CD8-positive, alpha-beta memory T cell (primary cell): ENCODE results near the gene HOXA7. TPM values are rescaled to one million over a fixed set of nuclear protein-coding genes. Genes with fewer than 3 reads are reported as not detected.

Experiments used
- CTCF ChIA-PET: fragments of 350-600 bp; sonication (Branson Sonifier 250); formaldehyde crosslinking; loops from one replicate; lab custom pipeline; 2021; ENCODE audit warnings: antibody characterized with exemption; lab: Charles Lee
- POLR2A ChIA-PET: fragments of 350-600 bp; sonication (Branson Sonifier 250); formaldehyde crosslinking; loops from one replicate; lab custom pipeline; 2021; ENCODE audit warnings: antibody characterized with exemption; lab: Charles Lee
- DNase-seq, 5 donors: peaks; one replicate each; pipeline versions ENCODE4 v3.0.0 to v3.0.0-alpha.2; 2020 to 2022; ENCODE audit warnings: mixed read lengths in 1 of 5
- H3K27ac ChIP-seq: one replicate; pipeline ENCODE4 v1.7.0; 2013; ENCODE audit warnings: low read depth, mild to moderate bottlenecking, low read length, moderate library complexity
- H3K27me3 ChIP-seq: 2 replicates; pipeline ENCODE4 v1.7.0; 2013; ENCODE audit warnings: low read length, mild to moderate bottlenecking; ENCODE audit not compliant: insufficient read depth, poor library complexity, severe bottlenecking
- H3K36me3 ChIP-seq: 2 replicates; pipeline ENCODE4 v1.7.0; 2013; ENCODE audit warnings: mild to moderate bottlenecking, low read length, moderate library complexity; ENCODE audit not compliant: insufficient read depth
- H3K4me1 ChIP-seq: 2 replicates; pipeline ENCODE4 v1.7.0; 2013; ENCODE audit warnings: mild to moderate bottlenecking, low read length, moderate library complexity; ENCODE audit not compliant: insufficient read depth
- H3K4me3 ChIP-seq: 2 replicates; pipeline ENCODE4 v1.7.0; 2013; ENCODE audit warnings: mild to moderate bottlenecking, low read length
- H3K9me3 ChIP-seq: 2 replicates; pipeline ENCODE4 v1.7.0; 2013; ENCODE audit warnings: mild to moderate bottlenecking, low read length
- H3K27ac Mint-ChIP-seq, 8 donors: one replicate each; pipeline ENCODE4 v1.8.0; 2020 to 2021; ENCODE audit warnings: mixed read lengths in 8 of 8, mild to moderate bottlenecking in 6 of 8, inconsistent platforms in 3 of 8, moderate library complexity in 3 of 8
- H3K27me3 Mint-ChIP-seq, 2 donors: one replicate each; pipeline ENCODE4 v1.8.0; 2020 to 2021; ENCODE audit warnings: mixed read lengths in 2 of 2, mild to moderate bottlenecking in 1 of 2, moderate library complexity in 1 of 2
- H3K36me3 Mint-ChIP-seq, 3 donors: one replicate each; pipeline ENCODE4 v1.8.0; 2020 to 2021; ENCODE audit warnings: mixed read lengths in 3 of 3, inconsistent platforms in 1 of 3, mild to moderate bottlenecking in 1 of 3
- H3K4me1 Mint-ChIP-seq, 3 donors: one replicate each; pipeline ENCODE4 v1.8.0; 2020 to 2021; ENCODE audit warnings: mixed read lengths in 3 of 3, inconsistent platforms in 1 of 3, mild to moderate bottlenecking in 1 of 3
- H3K4me3 Mint-ChIP-seq, 7 donors: one replicate each; pipeline ENCODE4 v1.8.0; 2020 to 2021; ENCODE audit warnings: mixed read lengths in 7 of 7, mild to moderate bottlenecking in 6 of 7, moderate library complexity in 4 of 7, inconsistent platforms in 2 of 7
- H3K9me3 Mint-ChIP-seq, 5 donors: one replicate each; pipeline ENCODE4 v1.8.0; 2020 to 2022; ENCODE audit warnings: mixed read lengths in 5 of 5, mild to moderate bottlenecking in 3 of 5, moderate library complexity in 2 of 5, inconsistent platforms in 1 of 5
- polyA plus RNA-seq: library from polyadenylated mRNA; unstranded; fragments of 300-500 nt; fragmentation: Illumina TruSeq; gene quantifications from one replicate; pipeline ENCODE4 v1.2.3, GENCODE V29; 2021
- total RNA-seq, 2 experiments: library from RNA; stranded (reverse); gene quantifications; one replicate each; pipeline ENCODE4 v1.2.3, GENCODE V29; 2021

HOXA7 gene
- total and polyA plus RNA-seq, 3 experiments from 2014 or later = not detected

- POLR2A ChIA-PET = no interaction called here
- Histone ChIP-seq H3K9me3 (no peaks in the 10 kb centered on the region), H3K4me3 (no peak overlapping the region), H3K27me3 (peaks cover 88% of the 10 kb centered on the region), H3K4me1 (peaks cover 37% of the 10 kb centered on the region), H3K36me3 (no peaks in the 10 kb centered on the region), H3K27ac (no peak overlapping the region)
- peak overlapping the region; percentile 47 to 83 (median 55) for H3K4me3 Mint-ChIP-seq
- peaks cover 91 to 96% of the 10 kb centered on the region in 2 donors for H3K27me3 Mint-ChIP-seq
- no peaks in the 10 kb centered on the region for H3K9me3 Mint-ChIP-seq
- peaks cover 29 to 49% (median 36%) of the 10 kb centered on the region in 3 donors for H3K4me1 Mint-ChIP-seq
- CTCF ChIA-PET = interaction anchor here (0.9 to 1.0 kb wide), 3 partner anchors 12 to 41 kb away, joined by 3 to 5 read pairs (median 3); no protein-coding TSS in a partner anchor
- H3K36me3 Mint-ChIP-seq = no peaks in the 10 kb centered on the region
- no peak for DNase-seq
- H3K27ac Mint-ChIP-seq = peak overlapping the region in 2 of 8 donors; percentile 39 to 43
Measured at GRCh38 chr7:27191833-27192545, 35.5 kb upstream of the HOXA7 start.

GRCh38 chr7:27191161-27191731, 34.8 kb upstream of the HOXA7 start:
- ChIA-PET CTCF (interaction anchor here (1.2 to 1.5 kb wide), 5 partner anchors 8 to 30 kb away, joined by 3 to 5 read pairs (median 4); no protein-coding TSS in a partner anchor), POLR2A (interaction anchor here (0.5 kb wide), 1 partner anchor 96 kb away, joined by 5 read pairs; no protein-coding TSS in a partner anchor)
- H3K27me3 Mint-ChIP-seq = peaks cover 91 to 96% of the 10 kb centered on the region in 2 donors
- peaks cover 35 to 52% (median 39%) of the 10 kb centered on the region in 3 donors for H3K4me1 Mint-ChIP-seq
- H3K27me3 ChIP-seq = peaks cover 88% of the 10 kb centered on the region
- peaks cover 39% of the 10 kb centered on the region for H3K4me1 ChIP-seq
- H3K4me3 ChIP-seq = no peak overlapping the region
- no peak overlapping the region for H3K27ac ChIP-seq
- DNase-seq = peak in 1 of 5 donors; percentile 28
- no peaks in the 10 kb centered on the region for H3K9me3 ChIP-seq
- no peaks in the 10 kb centered on the region for H3K9me3 Mint-ChIP-seq
- no peaks in the 10 kb centered on the region for H3K36me3 ChIP-seq
- peak overlapping the region in 4 of 7 donors; percentile 5 to 55 (median 33) for H3K4me3 Mint-ChIP-seq
- no peaks in the 10 kb centered on the region for H3K36me3 Mint-ChIP-seq
- peak overlapping the region in 1 of 8 donors; percentile 39 for H3K27ac Mint-ChIP-seq

- no peaks in the 10 kb centered on the region for H3K36me3 Mint-ChIP-seq
- POLR2A ChIA-PET = interaction anchor here (0.5 kb wide), 1 partner anchor 95 kb away, joined by 5 read pairs; no protein-coding TSS in a partner anchor
- peaks cover 0 to 3% (median 0%) of the 10 kb centered on the region in 5 donors for H3K9me3 Mint-ChIP-seq
- H3K4me1 ChIP-seq = peaks cover 49% of the 10 kb centered on the region
- no peaks in the 10 kb centered on the region for H3K9me3 ChIP-seq
- peak in 1 of 5 donors; percentile 21 for DNase-seq
- peak overlapping the region in 1 of 8 donors; percentile 39 for H3K27ac Mint-ChIP-seq
- H3K27me3 Mint-ChIP-seq = peaks cover 94 to 96% of the 10 kb centered on the region in 2 donors
- H3K27me3 ChIP-seq = peaks cover 92% of the 10 kb centered on the region
- no peak overlapping the region for H3K4me3 ChIP-seq
- H3K4me3 Mint-ChIP-seq = peak overlapping the region in 5 of 7 donors; percentile 4 to 63 (median 38)
- peaks cover 45 to 63% (median 49%) of the 10 kb centered on the region in 3 donors for H3K4me1 Mint-ChIP-seq
- no peaks in the 10 kb centered on the region for H3K36me3 ChIP-seq
- CTCF ChIA-PET = interaction anchor here (0.8 to 1.6 kb wide), 8 partner anchors 9 to 29 kb away, joined by 3 to 9 read pairs (median 4); no protein-coding TSS in a partner anchor
- H3K27ac ChIP-seq = no peak overlapping the region
Measured at GRCh38 chr7:27189997-27190748, 33.7 kb upstream of the HOXA7 start.

GRCh38 chr7:27189295-27189996, 33.0 kb upstream of the HOXA7 start:
- H3K36me3 Mint-ChIP-seq = no peaks in the 10 kb centered on the region
- H3K4me1 Mint-ChIP-seq = peaks cover 52 to 69% (median 56%) of the 10 kb centered on the region in 3 donors
- H3K27me3 Mint-ChIP-seq = peaks cover 92 to 96% of the 10 kb centered on the region in 2 donors
- no peak overlapping the region for H3K4me3 ChIP-seq
- no peaks in the 10 kb centered on the region for H3K9me3 ChIP-seq
- ChIA-PET CTCF (interaction anchor here (1.3 to 1.6 kb wide), 4 partner anchors 10 to 28 kb away, joined by 3 to 9 read pairs (median 6); no protein-coding TSS in a partner anchor), POLR2A (no interaction called here)
- H3K9me3 Mint-ChIP-seq = peaks cover 0 to 7% (median 0%) of the 10 kb centered on the region in 5 donors
- DNase-seq = peak in 1 of 5 donors; percentile 45
- peak overlapping the region in 6 of 7 donors; percentile 36 to 81 (median 52) for H3K4me3 Mint-ChIP-seq
- H3K27me3 ChIP-seq = peaks cover 92% of the 10 kb centered on the region
- H3K27ac Mint-ChIP-seq = peak overlapping the region in 2 of 8 donors; percentile 10 to 39
- no peaks in the 10 kb centered on the region for H3K36me3 ChIP-seq
- peaks cover 56% of the 10 kb centered on the region for H3K4me1 ChIP-seq
- no peak overlapping the region for H3K27ac ChIP-seq

- peaks cover 0 to 7% (median 0%) of the 10 kb centered on the region in 5 donors for H3K9me3 Mint-ChIP-seq
- Histone ChIP-seq H3K27me3 (peaks cover 91% of the 10 kb centered on the region), H3K27ac (no peak overlapping the region), H3K9me3 (no peaks in the 10 kb centered on the region), H3K4me1 (peaks cover 62% of the 10 kb centered on the region), H3K4me3 (peak overlapping the region; percentile 52), H3K36me3 (no peaks in the 10 kb centered on the region)
- peak overlapping the region; percentile 61 to 89 (median 74) for H3K4me3 Mint-ChIP-seq
- peaks cover 57 to 72% (median 62%) of the 10 kb centered on the region in 3 donors for H3K4me1 Mint-ChIP-seq
- H3K36me3 Mint-ChIP-seq = no peaks in the 10 kb centered on the region
- H3K27me3 Mint-ChIP-seq = peaks cover 92 to 94% of the 10 kb centered on the region in 2 donors
- CTCF ChIA-PET = interaction anchor here (0.9 to 1.6 kb wide), 4 partner anchors 9 to 32 kb away, joined by 3 to 9 read pairs (median 4); partner anchors contain the start of gene HOXA7
- H3K27ac Mint-ChIP-seq = peak overlapping the region in 3 of 8 donors; percentile 9 to 60 (median 50)
- POLR2A ChIA-PET = no interaction called here
- DNase-seq = peak in 2 of 5 donors; percentile 56 to 60
Measured at GRCh38 chr7:27188386-27189294, 32.2 kb upstream of the HOXA7 start.

GRCh38 chr7:27187475-27188385, 31.3 kb upstream of the HOXA7 start:
- Mint-ChIP-seq H3K4me1 (peaks cover 55 to 70% (median 60%) of the 10 kb centered on the region in 3 donors), H3K27ac (peak overlapping the region in 2 of 8 donors; percentile 50 to 60), H3K36me3 (no peaks in the 10 kb centered on the region), H3K4me3 (peak overlapping the region; percentile 61 to 89 (median 74)), H3K27me3 (peaks cover 91 to 94% of the 10 kb centered on the region in 2 donors), H3K9me3 (peaks cover 0 to 7% (median 0%) of the 10 kb centered on the region in 5 donors)
- POLR2A ChIA-PET = interaction anchor here (1.5 kb wide), 1 partner anchor 8 kb away, joined by 3 read pairs; no protein-coding TSS in a partner anchor
- no peak overlapping the region for H3K27ac ChIP-seq
- CTCF ChIA-PET = interaction anchor here (0.9 to 2.4 kb wide), 9 partner anchors 8 to 33 kb away, joined by 3 to 15 read pairs (median 4); partner anchors contain the start of genes HOXA13 and HOXA7
- no peaks in the 10 kb centered on the region for H3K36me3 ChIP-seq
- DNase-seq = peak in 1 of 5 donors; percentile 33
- no peaks in the 10 kb centered on the region for H3K9me3 ChIP-seq
- H3K4me3 ChIP-seq = peak overlapping the region; percentile 52
- H3K27me3 ChIP-seq = peaks cover 94% of the 10 kb centered on the region
- H3K4me1 ChIP-seq = peaks cover 59% of the 10 kb centered on the region
